ENCODE results near the gene CYFIP2.
"Not testable (repeated sequence)": the region's sequence is repeated elsewhere in the genome, so short reads cannot be mapped to it uniquely, and the experiment has no call there.

CYFIP2 gene

GRCh38 chr5:157381746-157382145 lies 115.8 kb downstream of the CYFIP2 start:
- Mint-ChIP-seq H3K9me3 (no peaks in the 10 kb centered on the region), H3K27me3 (no peaks in the 10 kb centered on the region), H3K4me1 (peaks cover 3% of the 10 kb centered on the region), H3K36me3 (peaks cover 47% of the 10 kb centered on the region), H3K27ac (no peak overlapping the region), H3K4me3 (no peak overlapping the region)
- no peak for ATAC-seq (ENCODE audit: low read depth)
- DNase-seq (ENCODE audit: low spot score in 2 of 2): no peak

GRCh38 chr5:157382996-157383800 lies 117.3 kb downstream of the CYFIP2 start:
- peaks cover 3% of the 10 kb centered on the region for H3K4me1 Mint-ChIP-seq
- no peak overlapping the region for H3K4me3 Mint-ChIP-seq
- ATAC-seq (ENCODE audit: low read depth) (no peak), DNase-seq (ENCODE audit: low spot score in 2 of 2) (no peak)
- H3K27me3 Mint-ChIP-seq: no peaks in the 10 kb centered on the region
- H3K27ac Mint-ChIP-seq: peak overlapping the region; percentile 54
- H3K9me3 Mint-ChIP-seq: no peaks in the 10 kb centered on the region
- H3K36me3 Mint-ChIP-seq: peaks cover 40% of the 10 kb centered on the region

- peaks cover 3% of the 10 kb centered on the region for H3K4me1 Mint-ChIP-seq
- ATAC-seq (ENCODE audit: low read depth) (no peak), DNase-seq (ENCODE audit: low spot score in 2 of 2) (no peak)
- peaks cover 46% of the 10 kb centered on the region for H3K36me3 Mint-ChIP-seq
- no peaks in the 10 kb centered on the region for H3K9me3 Mint-ChIP-seq
- H3K27ac Mint-ChIP-seq: peak overlapping the region; percentile 28
- no peak overlapping the region for H3K4me3 Mint-ChIP-seq
- no peaks in the 10 kb centered on the region for H3K27me3 Mint-ChIP-seq
Observed at GRCh38 chr5:157384971-157385709, 119.2 kb downstream of the CYFIP2 start.

- Mint-ChIP-seq H3K27ac (peak overlapping the region; percentile 88), H3K27me3 (no peaks in the 10 kb centered on the region), H3K36me3 (peaks cover 51% of the 10 kb centered on the region), H3K9me3 (no peaks in the 10 kb centered on the region), H3K4me3 (no peak overlapping the region), H3K4me1 (peaks cover 5% of the 10 kb centered on the region)
- ATAC-seq (ENCODE audit: low read depth): no peak
- DNase-seq (ENCODE audit: low spot score in 2 of 2): no peak
Observed at GRCh38 chr5:157387041-157387563, 121.2 kb downstream of the CYFIP2 start.

GRCh38 chr5:157387683-157388093 lies 121.8 kb downstream of the CYFIP2 start:
- no peak for DNase-seq (ENCODE audit: low spot score in 2 of 2)
- Mint-ChIP-seq H3K27me3 (no peaks in the 10 kb centered on the region), H3K4me1 (peaks cover 5% of the 10 kb centered on the region), H3K4me3 (no peak overlapping the region), H3K27ac (peak overlapping the region; percentile 88), H3K9me3 (no peaks in the 10 kb centered on the region), H3K36me3 (peaks cover 51% of the 10 kb centered on the region)
- ATAC-seq (ENCODE audit: low read depth): no peak

- Mint-ChIP-seq H3K9me3 (no peaks in the 10 kb centered on the region), H3K4me3 (no peak overlapping the region)
- ATAC-seq (ENCODE audit: low read depth): no peak
Observed at GRCh38 chr5:157388111-157388710, 122.3 kb downstream of the CYFIP2 start.

GRCh38 chr5:157389103-157389502 lies 123.2 kb downstream of the CYFIP2 start:
- Mint-ChIP-seq H3K36me3 (peaks cover 55% of the 10 kb centered on the region), H3K4me3 (no peak overlapping the region), H3K27me3 (no peaks in the 10 kb centered on the region), H3K27ac (peak overlapping the region; percentile 88), H3K4me1 (peaks cover 5% of the 10 kb centered on the region), H3K9me3 (no peaks in the 10 kb centered on the region)
- ATAC-seq (ENCODE audit: low read depth): no peak
- DNase-seq (ENCODE audit: low spot score in 2 of 2): no peak

More at GRCh38 chr5:157388111-157388710, 122.3 kb downstream of the CYFIP2 start:
- DNase-seq (ENCODE audit: low spot score in 2 of 2): no peak
- Mint-ChIP-seq H3K4me1 (peaks cover 5% of the 10 kb centered on the region), H3K36me3 (peaks cover 54% of the 10 kb centered on the region), H3K27me3 (no peaks in the 10 kb centered on the region), H3K27ac (peak overlapping the region; percentile 88)

GRCh38 chr5:157390133-157390532 lies 124.2 kb downstream of the CYFIP2 start:
- H3K27me3 Mint-ChIP-seq: no peaks in the 10 kb centered on the region
- ATAC-seq (ENCODE audit: low read depth): peak; percentile 85
- H3K36me3 Mint-ChIP-seq: peaks cover 51% of the 10 kb centered on the region
- H3K4me1 Mint-ChIP-seq: peaks cover 5% of the 10 kb centered on the region
- H3K4me3 Mint-ChIP-seq: no peak overlapping the region
- peak overlapping the region; percentile 88 for H3K27ac Mint-ChIP-seq
- DNase-seq (ENCODE audit: low spot score in 2 of 2): no peak
- H3K9me3 Mint-ChIP-seq: no peaks in the 10 kb centered on the region

- H3K27ac Mint-ChIP-seq: peak overlapping the region; percentile 88
- peaks cover 47% of the 10 kb centered on the region for H3K36me3 Mint-ChIP-seq
- peak; percentile 55 for ATAC-seq (ENCODE audit: low read depth)
- H3K9me3 Mint-ChIP-seq: no peaks in the 10 kb centered on the region
- H3K4me1 Mint-ChIP-seq: peaks cover 5% of the 10 kb centered on the region
- no peak overlapping the region for H3K4me3 Mint-ChIP-seq
- H3K27me3 Mint-ChIP-seq: no peaks in the 10 kb centered on the region
- DNase-seq (ENCODE audit: low spot score in 2 of 2): no peak
Observed at GRCh38 chr5:157390551-157391297, 124.8 kb downstream of the CYFIP2 start.

- Mint-ChIP-seq H3K27me3 (no peaks in the 10 kb centered on the region), H3K4me3 (no peak overlapping the region), H3K9me3 (peaks cover 13% of the 10 kb centered on the region), H3K27ac (no peak overlapping the region), H3K36me3 (peaks cover 15% of the 10 kb centered on the region), H3K4me1 (peaks cover 10% of the 10 kb centered on the region)
- DNase-seq (ENCODE audit: low spot score in 2 of 2) (no peak), ATAC-seq (ENCODE audit: low read depth) (peak; percentile 61)
Observed at GRCh38 chr5:157398305-157398704, 132.4 kb downstream of the CYFIP2 start.

- H3K27me3 Mint-ChIP-seq: no peaks in the 10 kb centered on the region
- ATAC-seq (ENCODE audit: low read depth): no peak
- no peak for DNase-seq (ENCODE audit: low spot score in 2 of 2)
- peaks cover 10% of the 10 kb centered on the region for H3K4me1 Mint-ChIP-seq
- peaks cover 20% of the 10 kb centered on the region for H3K36me3 Mint-ChIP-seq
- H3K4me3 Mint-ChIP-seq: no peak overlapping the region
- H3K27ac Mint-ChIP-seq: no peak overlapping the region
- peaks cover 17% of the 10 kb centered on the region for H3K9me3 Mint-ChIP-seq
Observed at GRCh38 chr5:157400741-157401495, 135.0 kb downstream of the CYFIP2 start.

GRCh38 chr5:157415838-157416237 lies 149.9 kb downstream of the CYFIP2 start:
- peaks cover 11% of the 10 kb centered on the region for H3K36me3 Mint-ChIP-seq
- H3K4me1 Mint-ChIP-seq: no peaks in the 10 kb centered on the region
- H3K4me3 Mint-ChIP-seq: no peak overlapping the region
- DNase-seq (ENCODE audit: low spot score in 2 of 2): no peak
- H3K27ac Mint-ChIP-seq: no peak overlapping the region
- peaks cover 9% of the 10 kb centered on the region for H3K9me3 Mint-ChIP-seq
- no peak for ATAC-seq (ENCODE audit: low read depth)
- H3K27me3 Mint-ChIP-seq: peaks cover 1% of the 10 kb centered on the region

GRCh38 chr5:157419521-157419920 lies 153.6 kb downstream of the CYFIP2 start:
- DNase-seq (ENCODE audit: low spot score in 2 of 2); H3K4me3 Mint-ChIP-seq; H3K9me3 Mint-ChIP-seq; H3K4me1 Mint-ChIP-seq; H3K27ac Mint-ChIP-seq; H3K27me3 Mint-ChIP-seq; H3K36me3 Mint-ChIP-seq; ATAC-seq (ENCODE audit: low read depth): not testable (repeated sequence)
